Mesenchymal stem cell (in vitro differentiated cells and primary cell): ENCODE measurements around the gene COG3.

Experiments used
- DNase-seq: peaks from one replicate; pipeline ENCODE4 v3.0.0-alpha.2; 2013
- H2AFZ ChIP-seq: one replicate; pipeline ENCODE4 v1.6.1; 2013; ENCODE audit warnings: low read depth, mild to moderate bottlenecking, control low read depth, inconsistent platforms, low read length, moderate library complexity
- H2AK5ac ChIP-seq: 2 replicates; pipeline ENCODE4 v1.6.1; 2013; ENCODE audit warnings: low read length, moderate library complexity, mild to moderate bottlenecking, inconsistent platforms; ENCODE audit not compliant: severe bottlenecking
- H2BK120ac ChIP-seq: one replicate; pipeline ENCODE4 v1.6.1; 2013; ENCODE audit warnings: low read depth, mild to moderate bottlenecking, inconsistent platforms, low read length, moderate library complexity
- H2BK12ac ChIP-seq, 2 experiments: one replicate each; pipeline ENCODE4 v1.6.1; 2013; ENCODE audit warnings: inconsistent platforms in 2 of 2, low read length in 2 of 2, mild to moderate bottlenecking in 2 of 2, moderate library complexity in 2 of 2, control low read depth in 1 of 2
- H2BK15ac ChIP-seq: one replicate; pipeline ENCODE4 v1.6.1; 2013; ENCODE audit warnings: mild to moderate bottlenecking, low read depth, inconsistent platforms; ENCODE audit not compliant: poor library complexity, severe bottlenecking
- H2BK5ac ChIP-seq: 2 replicates; pipeline ENCODE4 v1.6.1; 2013; ENCODE audit warnings: low read depth, mild to moderate bottlenecking, low read length, control low read depth, inconsistent platforms; ENCODE audit not compliant: poor library complexity, severe bottlenecking
- H3K14ac ChIP-seq, 2 experiments: one replicate each; pipeline ENCODE4 v1.6.1; 2013; ENCODE audit warnings: inconsistent platforms in 2 of 2, low read length in 2 of 2, control low read depth in 1 of 2, mild to moderate bottlenecking in 1 of 2, moderate library complexity in 1 of 2
- H3K18ac ChIP-seq, 2 experiments: one replicate each; pipeline ENCODE4 v1.6.1; 2013; ENCODE audit warnings: inconsistent platforms in 2 of 2, low read length in 2 of 2, control low read depth in 1 of 2, low read depth in 1 of 2, mild to moderate bottlenecking in 1 of 2
- H3K23ac ChIP-seq, 2 experiments: one replicate each; pipeline ENCODE4 v1.6.1; 2013; ENCODE audit warnings: inconsistent platforms in 2 of 2, low read length in 2 of 2, mild to moderate bottlenecking in 2 of 2, moderate library complexity in 2 of 2, control low read depth in 1 of 2
- H3K27ac ChIP-seq: 2 replicates; pipeline ENCODE4 v1.5.1; 2013; ENCODE audit warnings: mild to moderate bottlenecking, moderate library complexity, low read length, control low read depth, inconsistent platforms; ENCODE audit not compliant: poor library complexity, severe bottlenecking
- H3K27me3 ChIP-seq, 2 experiments: 2 replicates each; pipeline versions ENCODE4 v1.6.1 to v1.7.0; 2013; ENCODE audit warnings: low read length in 2 of 2, mild to moderate bottlenecking in 2 of 2, moderate library complexity in 2 of 2, control low read depth in 1 of 2, inconsistent platforms in 1 of 2; ENCODE audit not compliant: control insufficient read depth in 1 of 2, insufficient read depth in 1 of 2
- H3K36me3 ChIP-seq, 2 experiments: 2 replicates each; pipeline versions ENCODE4 v1.6.1 to v1.7.0; 2013; ENCODE audit warnings: low read length in 2 of 2, control low read depth in 1 of 2, inconsistent platforms in 1 of 2, low read depth in 1 of 2, mild to moderate bottlenecking in 1 of 2; ENCODE audit not compliant: insufficient read depth in 2 of 2, control insufficient read depth in 1 of 2
- H3K4ac ChIP-seq, 2 experiments: one replicate each; pipeline ENCODE4 v1.6.1; 2013; ENCODE audit warnings: inconsistent platforms in 2 of 2, low read length in 2 of 2, mild to moderate bottlenecking in 2 of 2, moderate library complexity in 2 of 2, control low read depth in 1 of 2, low read depth in 1 of 2
- H3K4me1 ChIP-seq: 2 replicates; pipeline ENCODE4 v1.6.1; 2013; ENCODE audit warnings: low read depth, low read length, control low read depth; ENCODE audit not compliant: control insufficient read depth, insufficient read depth
- H3K4me2 ChIP-seq: 2 replicates; pipeline ENCODE4 v1.6.1; 2013; ENCODE audit warnings: low read length, mild to moderate bottlenecking, inconsistent platforms; ENCODE audit not compliant: poor library complexity, severe bottlenecking
- H3K4me3 ChIP-seq, 2 experiments: 2 replicates each; pipeline versions ENCODE4 v1.5.1 to v1.7.0; 2013; ENCODE audit warnings: low read length in 2 of 2, mild to moderate bottlenecking in 2 of 2, control low read depth in 1 of 2, low read depth in 1 of 2; ENCODE audit not compliant: insufficient read depth in 1 of 2
- H3K79me1 ChIP-seq: replicated peaks from 2 replicates; pipeline ENCODE4 v1.6.1; 2013; ENCODE audit warnings: mild to moderate bottlenecking, control low read depth, low read length, inconsistent platforms; ENCODE audit not compliant: poor library complexity, severe bottlenecking
- H3K9ac ChIP-seq: 2 replicates; pipeline ENCODE4 v1.7.0; 2013; ENCODE audit warnings: mild to moderate bottlenecking, low read length, moderate library complexity
- H3K9me3 ChIP-seq: 2 replicates; pipeline ENCODE4 v1.7.0; 2013; ENCODE audit warnings: mild to moderate bottlenecking, low read length; ENCODE audit not compliant: control insufficient read depth
- H4K8ac ChIP-seq: one replicate; pipeline ENCODE4 v1.6.1; 2013; ENCODE audit warnings: inconsistent platforms, mild to moderate bottlenecking, low read length, moderate library complexity
- H4K91ac ChIP-seq: one replicate; pipeline ENCODE4 v1.6.1; 2013; ENCODE audit warnings: mild to moderate bottlenecking, low read length, inconsistent platforms
- WGBS: methylation state at CpG from one replicate; pipeline ENCODE4 v1.1.7; 2013; ENCODE audit warnings: mixed read lengths; 5-methylcytosine and 5-hydroxymethylcytosine counted together

The COG3 gene

GRCh38 chr13:45481688-45482087 is 16.9 kb downstream of the COG3 start:
- WGBS = no CpG with 5 or more reads among the region's 1 CpG
- Histone ChIP-seq H2AK5ac (no peak overlapping the region), H3K4me3 (no peak overlapping the region), H4K8ac (no peak overlapping the region), H2AFZ (no peak overlapping the region), H2BK120ac (no peak overlapping the region), H3K18ac (no peak overlapping the region), H3K9me3 (no peaks in the 10 kb centered on the region), H3K4ac (no peak overlapping the region), H3K14ac (no peak overlapping the region), H3K9ac (no peak overlapping the region), H3K4me1 (no peaks in the 10 kb centered on the region), H3K23ac (no peak overlapping the region), H4K91ac (no peak overlapping the region), H2BK5ac (no peak overlapping the region), H3K36me3 (peaks cover 9 to 62% of the 10 kb centered on the region in 2 experiments), H2BK12ac (no peak overlapping the region), H3K79me1 (peaks cover 2% of the 10 kb centered on the region), H3K27ac (no peak overlapping the region), H3K27me3 (no peaks in the 10 kb centered on the region), H3K4me2 (no peak overlapping the region), H2BK15ac (no peak overlapping the region)
- no peak for DNase-seq

DNA sequence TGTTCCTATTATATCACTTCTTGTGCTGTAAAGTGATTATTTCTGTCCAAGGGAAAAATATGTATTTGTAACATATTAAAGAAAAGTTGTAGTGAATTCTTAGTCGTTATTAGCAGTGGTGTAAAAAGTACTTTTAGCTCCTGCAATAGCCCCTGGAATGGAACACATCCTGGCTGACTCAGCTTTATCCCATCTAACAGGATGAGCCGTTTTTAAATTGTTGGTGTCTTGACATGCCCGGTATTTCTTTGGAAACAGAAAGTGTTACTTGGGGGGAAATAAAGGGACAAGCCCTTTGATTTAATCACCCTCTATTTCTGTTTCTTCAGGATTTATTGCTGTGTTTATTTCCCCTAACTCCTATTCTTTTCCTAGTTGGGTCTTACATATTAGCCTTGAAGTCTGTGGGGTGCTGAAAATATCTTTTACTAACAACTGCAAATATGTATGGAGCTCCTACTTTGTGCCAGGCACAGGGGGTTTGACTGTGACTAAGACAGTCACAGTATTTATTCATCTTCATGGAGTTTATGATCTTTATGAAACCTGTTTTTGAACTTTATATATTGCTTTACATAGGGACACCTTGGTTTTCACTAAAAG is 17.9 kb downstream of the COG3 start:
- peaks cover 6 to 65% of the 10 kb centered on the region in 2 experiments for H3K36me3 ChIP-seq
- no peak overlapping the region for H3K4ac ChIP-seq
- H2BK12ac ChIP-seq = no peak overlapping the region
- no peak overlapping the region for H3K4me2 ChIP-seq
- no peak overlapping the region for H2BK120ac ChIP-seq
- H3K27ac ChIP-seq = peak overlapping the region; percentile 65
- no peak overlapping the region for H3K18ac ChIP-seq
- no peak overlapping the region for H2BK5ac ChIP-seq
- no peak overlapping the region for H2AFZ ChIP-seq
- no peak overlapping the region for H2AK5ac ChIP-seq
- DNase-seq = peak; percentile 43
- no peaks in the 10 kb centered on the region for H3K9me3 ChIP-seq
- no peak overlapping the region for H3K23ac ChIP-seq
- H3K14ac ChIP-seq = no peak overlapping the region
- WGBS = 27% methylated on average over 1 of the region's 3 CpGs
- no peaks in the 10 kb centered on the region for H3K4me1 ChIP-seq
- H3K27me3 ChIP-seq = no peaks in the 10 kb centered on the region
- H2BK15ac ChIP-seq = no peak overlapping the region
- peak overlapping the region; percentile 13 for H3K9ac ChIP-seq
- H3K4me3 ChIP-seq = no peak overlapping the region
- peaks cover 2% of the 10 kb centered on the region for H3K79me1 ChIP-seq
- no peak overlapping the region for H4K8ac ChIP-seq
- no peak overlapping the region for H4K91ac ChIP-seq

DNA sequence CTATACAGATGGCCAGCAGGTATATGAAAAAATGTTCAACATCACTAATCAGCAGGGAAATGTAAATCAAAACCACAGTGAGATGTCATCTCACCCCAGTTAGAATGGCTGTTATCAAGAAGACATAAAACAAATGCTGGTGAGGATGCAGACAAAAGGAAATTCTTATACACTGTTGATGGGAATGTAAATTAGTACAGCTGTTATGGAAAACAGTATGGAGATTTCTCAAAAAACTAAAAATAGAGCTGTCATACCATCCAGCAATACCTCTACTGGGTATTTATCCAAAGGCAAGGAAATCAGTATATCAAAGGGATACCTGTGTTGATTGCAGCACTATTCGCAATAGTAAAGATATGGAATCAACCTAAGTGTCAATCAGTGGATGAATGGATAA is 22.9 kb downstream of the COG3 start:
- Histone ChIP-seq H3K4me3 (no peak overlapping the region), H2BK12ac (no peak overlapping the region), H3K27me3 (no peaks in the 10 kb centered on the region), H2BK15ac (no peak overlapping the region), H2AFZ (no peak overlapping the region), H4K8ac (no peak overlapping the region), H3K9me3 (no peaks in the 10 kb centered on the region), H3K4me2 (no peak overlapping the region), H3K27ac (no peak overlapping the region), H3K9ac (no peak overlapping the region), H3K4ac (no peak overlapping the region), H3K79me1 (no peaks in the 10 kb centered on the region), H3K4me1 (no peaks in the 10 kb centered on the region), H4K91ac (no peak overlapping the region), H3K14ac (no peak overlapping the region), H3K18ac (no peak overlapping the region), H3K23ac (no peak overlapping the region), H3K36me3 (peaks cover 7 to 76% of the 10 kb centered on the region in 2 experiments), H2BK5ac (no peak overlapping the region), H2BK120ac (no peak overlapping the region), H2AK5ac (no peak overlapping the region)
- WGBS = 100% methylated on average over 1 of the region's 1 CpG
- DNase-seq = no peak

GRCh38 chr13:45490068-45490467 is 25.3 kb downstream of the COG3 start:
- Histone ChIP-seq H3K18ac (no peak overlapping the region), H3K27ac (no peak overlapping the region), H2BK120ac (no peak overlapping the region), H2BK12ac (no peak overlapping the region), H2AFZ (no peak overlapping the region), H3K79me1 (peaks cover under 1% of the 10 kb centered on the region), H3K4me2 (no peak overlapping the region), H2AK5ac (no peak overlapping the region), H3K14ac (no peak overlapping the region), H3K23ac (no peak overlapping the region), H3K9me3 (no peaks in the 10 kb centered on the region), H2BK15ac (no peak overlapping the region), H3K4ac (no peak overlapping the region), H3K36me3 (peaks cover 12 to 80% of the 10 kb centered on the region in 2 experiments), H3K27me3 (no peaks in the 10 kb centered on the region), H2BK5ac (no peak overlapping the region), H3K9ac (no peak overlapping the region), H4K91ac (no peak overlapping the region), H3K4me1 (no peaks in the 10 kb centered on the region), H3K4me3 (no peak overlapping the region), H4K8ac (no peak overlapping the region)
- no peak for DNase-seq
- WGBS = no CpG with 5 or more reads among the region's 1 CpG
